ENCODE results near the gene AGRN.

Gene AGRN

DNA sequence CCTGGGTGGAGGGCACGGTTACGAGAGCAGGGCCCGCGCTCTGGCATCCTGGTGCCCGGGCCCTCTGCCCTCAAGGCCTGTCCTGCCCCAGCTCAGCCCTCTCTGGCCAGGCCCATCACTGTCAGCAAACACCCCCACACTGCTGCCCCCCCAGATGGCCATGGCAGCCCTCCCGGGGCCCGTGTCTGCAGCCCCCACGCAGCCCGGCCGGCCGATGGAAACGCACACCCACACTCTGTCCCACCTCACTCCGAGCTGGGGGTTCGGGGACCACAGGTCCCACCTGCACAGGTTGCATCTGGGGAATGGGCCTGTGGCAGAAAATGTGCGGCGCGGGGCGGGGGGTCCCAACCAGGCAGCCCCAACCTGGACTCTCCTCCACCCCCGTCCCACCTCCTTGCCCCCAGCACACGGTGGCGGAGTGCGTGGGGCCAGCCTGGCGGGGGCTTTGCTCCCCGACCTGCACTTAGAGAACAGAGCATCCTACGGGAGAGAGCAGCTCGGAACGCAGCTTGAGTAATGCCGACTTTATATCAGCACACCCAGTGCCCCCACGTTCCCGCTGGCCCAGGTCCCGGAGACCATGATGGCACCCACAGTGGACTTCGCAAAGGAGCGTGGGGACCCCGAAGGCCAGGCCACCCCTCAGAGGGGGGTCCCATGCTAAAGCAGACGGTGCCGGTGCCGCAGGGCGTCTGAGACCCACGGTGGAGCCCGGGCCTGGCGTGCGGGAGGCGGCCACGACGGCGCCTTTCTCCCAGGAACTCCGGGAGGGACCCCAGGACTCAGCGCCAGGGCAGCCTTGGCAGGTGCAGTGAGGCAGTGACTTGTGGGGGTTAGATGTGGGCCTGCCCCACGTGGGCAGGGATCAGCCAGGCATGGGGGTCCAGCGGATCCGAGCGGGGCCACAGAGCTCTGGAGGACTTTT, 61.7 kb downstream of the AGRN start:
- ChIA-PET CTCF (interaction anchor here (1.1 kb wide), 1 partner anchor 97 kb away, joined by 3 read pairs; no protein-coding TSS in a partner anchor), POLR2A (no interaction called here)
- DNase-seq (ENCODE audit: low read depth, low spot score): no peak
- H3K4me3 ChIP-seq (ENCODE audit: low read depth, low read length): no peak overlapping the region
- TF ChIP-seq, protein P1, sequence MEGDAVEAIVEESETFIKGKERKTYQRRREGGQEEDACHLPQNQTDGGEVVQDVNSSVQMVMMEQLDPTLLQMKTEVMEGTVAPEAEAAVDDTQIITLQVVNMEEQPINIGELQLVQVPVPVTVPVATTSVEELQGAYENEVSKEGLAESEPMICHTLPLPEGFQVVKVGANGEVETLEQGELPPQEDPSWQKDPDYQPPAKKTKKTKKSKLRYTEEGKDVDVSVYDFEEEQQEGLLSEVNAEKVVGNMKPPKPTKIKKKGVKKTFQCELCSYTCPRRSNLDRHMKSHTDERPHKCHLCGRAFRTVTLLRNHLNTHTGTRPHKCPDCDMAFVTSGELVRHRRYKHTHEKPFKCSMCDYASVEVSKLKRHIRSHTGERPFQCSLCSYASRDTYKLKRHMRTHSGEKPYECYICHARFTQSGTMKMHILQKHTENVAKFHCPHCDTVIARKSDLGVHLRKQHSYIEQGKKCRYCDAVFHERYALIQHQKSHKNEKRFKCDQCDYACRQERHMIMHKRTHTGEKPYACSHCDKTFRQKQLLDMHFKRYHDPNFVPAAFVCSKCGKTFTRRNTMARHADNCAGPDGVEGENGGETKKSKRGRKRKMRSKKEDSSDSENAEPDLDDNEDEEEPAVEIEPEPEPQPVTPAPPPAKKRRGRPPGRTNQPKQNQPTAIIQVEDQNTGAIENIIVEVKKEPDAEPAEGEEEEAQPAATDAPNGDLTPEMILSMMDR (IDR thresholded peaks at IDR 0.05; ENCODE audit: insufficient read depth, low read length, missing control alignments): no peak

DNA sequence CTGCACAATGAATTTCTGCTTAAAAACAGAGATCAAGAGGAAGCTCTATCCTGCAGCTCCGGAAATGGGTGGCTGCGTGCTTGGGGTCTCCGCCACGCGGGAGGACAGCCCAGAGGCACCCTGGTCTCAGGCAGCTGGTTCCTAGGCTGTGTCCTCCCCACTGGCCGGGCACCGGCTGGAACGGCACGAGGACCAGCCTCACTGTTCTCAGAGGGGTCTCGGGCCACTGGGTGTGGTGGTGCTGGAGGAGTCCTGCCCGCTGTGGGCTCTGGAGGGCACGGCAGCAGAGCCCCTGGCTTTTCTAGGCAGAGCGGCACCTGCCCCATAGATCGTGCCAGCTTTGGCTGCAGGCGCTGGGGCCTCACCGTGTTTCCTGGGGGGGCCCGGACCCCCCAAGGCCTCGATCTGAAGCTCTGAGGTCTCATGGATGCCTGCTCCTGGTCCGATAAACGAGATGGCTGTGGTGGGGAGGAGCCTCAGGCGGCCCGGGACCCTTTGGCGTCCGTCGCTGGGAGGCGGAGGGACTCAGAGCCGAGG, 62.4 kb downstream of the AGRN start:
- POLR2A ChIA-PET: no interaction called here
- no peak for DNase-seq (ENCODE audit: low read depth, low spot score)
- TF ChIP-seq, protein P1 (IDR thresholded peaks at IDR 0.05; ENCODE audit: insufficient read depth, low read length, missing control alignments): no peak
- H3K4me3 ChIP-seq (ENCODE audit: low read depth, low read length): no peak overlapping the region
- CTCF ChIA-PET: interaction anchor here (1.1 kb wide), 1 partner anchor 98 kb away, joined by 3 read pairs; no protein-coding TSS in a partner anchor

- ChIA-PET CTCF (interaction anchor here (1.1 kb wide), 1 partner anchor 98 kb away, joined by 3 read pairs; no protein-coding TSS in a partner anchor), POLR2A (no interaction called here)
- H3K4me3 ChIP-seq (ENCODE audit: low read depth, low read length): no peak overlapping the region
- DNase-seq (ENCODE audit: low read depth, low spot score): no peak
- TF ChIP-seq, protein P1 (IDR thresholded peaks at IDR 0.05; ENCODE audit: insufficient read depth, low read length, missing control alignments): no peak
Observed at GRCh38 chr1:1082776-1083415, 63.0 kb downstream of the AGRN start.

GRCh38 chr1:1083416-1084371, 63.8 kb downstream of the AGRN start:
- DNase-seq (ENCODE audit: low read depth, low spot score): no peak
- TF ChIP-seq, protein P1 (IDR thresholded peaks at IDR 0.05; ENCODE audit: insufficient read depth, low read length, missing control alignments): no peak
- ChIA-PET CTCF (interaction anchor here (0.8 kb wide), 1 partner anchor 39 kb away, joined by 3 read pairs; no protein-coding TSS in a partner anchor), POLR2A (no interaction called here)
- no peak overlapping the region for H3K4me3 ChIP-seq (ENCODE audit: low read depth, low read length)

GRCh38 chr1:1084372-1085170, 64.7 kb downstream of the AGRN start:
- ChIA-PET POLR2A (no interaction called here), CTCF (interaction anchor here (0.8 kb wide), 1 partner anchor 38 kb away, joined by 3 read pairs; no protein-coding TSS in a partner anchor)

More at GRCh38 chr1:1084372-1085170, 64.7 kb downstream of the AGRN start:
- DNase-seq (ENCODE audit: low read depth, low spot score): no peak
- TF ChIP-seq, protein P1 (IDR thresholded peaks at IDR 0.05; ENCODE audit: insufficient read depth, low read length, missing control alignments): no peak
- no peak overlapping the region for H3K4me3 ChIP-seq (ENCODE audit: low read depth, low read length)
